ENCODE measurements around the gene GH2. TPM values are rescaled to one million over a fixed set of nuclear protein-coding genes. Genes with fewer than 3 reads are reported as not detected.
"Not testable (repeated sequence)": the region's sequence is repeated elsewhere in the genome, so short reads cannot be mapped to it uniquely, and the experiment has no call there.

GH2 gene
- total RNA-seq, 4 donors from 2014 or later = not detected

GRCh38 chr17:63859257-63859656 lies 22.5 kb downstream of the GH2 start:
- Histone ChIP-seq H3K36me3 (no peaks in the 10 kb centered on the region), H3K4me1 (no peaks in the 10 kb centered on the region), H3K27ac (no peak overlapping the region), H3K4me3 (no peak overlapping the region), H3K9me3 (no peaks in the 10 kb centered on the region), H3K27me3 (no peaks in the 10 kb centered on the region)
- 91% methylated on average over 3 of the region's 3 CpGs for WGBS
- no peak for DNase-seq (ENCODE audit: low spot score in 2 of 2)
- no peak for TF ChIP-seq POLR2AphosphoS5 (IDR thresholded peaks at IDR 0.05)
- TF ChIP-seq EP300 (IDR thresholded peaks at IDR 0.05) = no peak
- TF ChIP-seq POLR2A (IDR thresholded peaks at IDR 0.05) = no peak
- TF ChIP-seq CTCF (IDR thresholded peaks at IDR 0.05) = no peak

GRCh38 chr17:63856425-63856824 lies 25.3 kb downstream of the GH2 start:
- DNase-seq (ENCODE audit: low spot score in 2 of 2); H3K27ac ChIP-seq; H3K9me3 ChIP-seq; H3K27me3 ChIP-seq; H3K4me1 ChIP-seq; H3K36me3 ChIP-seq; H3K4me3 ChIP-seq: not testable (repeated sequence)
- 87% methylated on average over 8 of the region's 8 CpGs for WGBS

- H3K9me3 ChIP-seq = no peaks in the 10 kb centered on the region
- H3K4me3 ChIP-seq = no peak overlapping the region
- DNase-seq (ENCODE audit: low spot score in 2 of 2) = no peak
- 93% methylated on average over 8 of the region's 8 CpGs for WGBS
- no peaks in the 10 kb centered on the region for H3K36me3 ChIP-seq
- H3K27me3 ChIP-seq = no peaks in the 10 kb centered on the region
- TF ChIP-seq POLR2A (IDR thresholded peaks at IDR 0.05) (no peak), POLR2AphosphoS5 (IDR thresholded peaks at IDR 0.05) (no peak)
- H3K27ac ChIP-seq = no peak overlapping the region
- H3K4me1 ChIP-seq = no peaks in the 10 kb centered on the region
Measured at GRCh38 chr17:63855185-63855584, 26.6 kb downstream of the GH2 start.

GRCh38 chr17:63854709-63855108 lies 27.0 kb downstream of the GH2 start:
- H3K4me3 ChIP-seq = no peak overlapping the region
- WGBS = 82% methylated on average over 5 of the region's 5 CpGs
- TF ChIP-seq CTCF (IDR thresholded peaks at IDR 0.05) (no peak), POLR2AphosphoS5 (IDR thresholded peaks at IDR 0.05) (no peak), POLR2A (IDR thresholded peaks at IDR 0.05) (no peak), EP300 (IDR thresholded peaks at IDR 0.05) (no peak)
- no peaks in the 10 kb centered on the region for H3K36me3 ChIP-seq
- no peak for DNase-seq (ENCODE audit: low spot score in 2 of 2)
- no peaks in the 10 kb centered on the region for H3K27me3 ChIP-seq
- H3K4me1 ChIP-seq = no peaks in the 10 kb centered on the region
- H3K27ac ChIP-seq = no peak overlapping the region
- H3K9me3 ChIP-seq = no peaks in the 10 kb centered on the region

- no peak for DNase-seq (ENCODE audit: low spot score in 2 of 2)
- Histone ChIP-seq H3K27ac (no peak overlapping the region), H3K9me3 (no peaks in the 10 kb centered on the region), H3K4me1 (peaks cover 10% of the 10 kb centered on the region), H3K4me3 (no peak overlapping the region), H3K27me3 (no peaks in the 10 kb centered on the region), H3K36me3 (no peaks in the 10 kb centered on the region)
- TF ChIP-seq POLR2A (IDR thresholded peaks at IDR 0.05) = no peak
- no peak for TF ChIP-seq EP300 (IDR thresholded peaks at IDR 0.05)
- no peak for TF ChIP-seq POLR2AphosphoS5 (IDR thresholded peaks at IDR 0.05)
- TF ChIP-seq CTCF (IDR thresholded peaks at IDR 0.05) = no peak
- WGBS = 95% methylated on average over 2 of the region's 2 CpGs
Measured at GRCh38 chr17:63853260-63853659, 28.5 kb downstream of the GH2 start.

GRCh38 chr17:63850401-63850800 lies 31.3 kb downstream of the GH2 start:
- no peak for DNase-seq (ENCODE audit: low spot score in 2 of 2)
- WGBS = 90% methylated on average over 9 of the region's 9 CpGs

More at GRCh38 chr17:63850401-63850800, 31.3 kb downstream of the GH2 start:
- no peaks in the 10 kb centered on the region for H3K9me3 ChIP-seq
- H3K27ac ChIP-seq = no peak overlapping the region
- no peaks in the 10 kb centered on the region for H3K36me3 ChIP-seq
- peaks cover 10% of the 10 kb centered on the region for H3K4me1 ChIP-seq
- TF ChIP-seq CTCF (IDR thresholded peaks at IDR 0.05) (no peak), POLR2A (IDR thresholded peaks at IDR 0.05) (no peak), EP300 (IDR thresholded peaks at IDR 0.05) (no peak), POLR2AphosphoS5 (IDR thresholded peaks at IDR 0.05) (no peak)
- H3K4me3 ChIP-seq = no peak overlapping the region
- H3K27me3 ChIP-seq = no peaks in the 10 kb centered on the region
